MCF 10A (cell line): Measurements from ENCODE around the gene C15orf61. TPM values are rescaled to one million over a fixed set of nuclear protein-coding genes. Genes with fewer than 3 reads are reported as not detected.

Experiments used
- Bru-seq: library from RNA; stranded (reverse); fragments of 400-500 nt; gene quantifications from one replicate; lab custom pipeline; 2021; lab: Mats Ljungman, UMichigan
- BruChase-seq, 2 experiments: library from RNA; stranded (reverse); fragments of 400-500 nt; gene quantifications; one replicate each; lab custom pipeline; 2021; lab: Mats Ljungman, UMichigan
- BruUV-seq: library from RNA; stranded (reverse); fragments of 400-500 nt; replicated peaks from 2 replicates; lab custom pipeline; 2021; lab: Mats Ljungman, UMichigan
- CTCF ChIA-PET: fragments of 300-600 bp; sonication (Branson Sonifier 250); formaldehyde crosslinking; extraction: SDS; loops from one replicate; lab custom pipeline; 2021; ENCODE audit warnings: antibody characterized with exemption, inconsistent platforms; lab: Yijun Ruan, JAX
- POLR2A ChIA-PET: fragments of 300-600, 350-650 bp; sonication (Branson Sonifier 250); formaldehyde crosslinking; extraction: SDS; loops from one replicate; lab custom pipeline; 2020; ENCODE audit warnings: antibody characterized with exemption, inconsistent platforms; lab: Yijun Ruan, JAX
- DNase-seq: peaks from one replicate; pipeline ENCODE4 v3.0.0-alpha.2; 2018; ENCODE audit not compliant: unreplicated experiment
- H3K27ac Mint-ChIP-seq: one replicate; pipeline ENCODE4 v1.8.0; 2022; ENCODE audit warnings: mild to moderate bottlenecking, low read depth, mixed read lengths; ENCODE audit not compliant: unreplicated experiment
- H3K27me3 Mint-ChIP-seq: one replicate; pipeline ENCODE4 v1.8.0; 2022; ENCODE audit warnings: mixed read lengths; ENCODE audit not compliant: insufficient read depth, unreplicated experiment
- H3K36me3 Mint-ChIP-seq: one replicate; pipeline ENCODE4 v1.8.0; 2022; ENCODE audit warnings: mild to moderate bottlenecking, moderate library complexity, mixed read lengths; ENCODE audit not compliant: insufficient read depth, unreplicated experiment
- H3K4me1 Mint-ChIP-seq: one replicate; pipeline ENCODE4 v1.8.0; 2022; ENCODE audit warnings: mixed read lengths; ENCODE audit not compliant: insufficient read depth, unreplicated experiment
- H3K4me3 Mint-ChIP-seq: one replicate; pipeline ENCODE4 v1.8.0; 2022; ENCODE audit warnings: mild to moderate bottlenecking, moderate library complexity, mixed read lengths; ENCODE audit not compliant: unreplicated experiment
- H3K9me3 Mint-ChIP-seq: one replicate; pipeline ENCODE4 v1.8.0; 2022; ENCODE audit warnings: mixed read lengths; ENCODE audit not compliant: unreplicated experiment
- CTCF ChIP-seq: fragments of 200-600 bp; IDR thresholded peaks from one replicate; pipeline ENCODE4 v1.8.0; 2022; ENCODE audit warnings: antibody characterized with exemption, mild to moderate bottlenecking; ENCODE audit not compliant: unreplicated experiment
- intact Hi-C: fragments of 100-400 bp; cut with micrococcal nuclease; formaldehyde crosslinking; loops from 2 replicates; pipeline ENCODE4 v1.14.1; 2022
- long read RNA-seq: library from polyadenylated mRNA; stranded (forward); transcript quantifications from one replicate; pipeline ENCODE4 v2.0.0, GENCODE V29; 2022
- total RNA-seq: library from RNA; stranded (reverse); gene quantifications from 2 replicates; pipeline ENCODE4 v1.2.3, GENCODE V29; 2022

Gene C15orf61
- 7.9 and 10.5 TPM in 2 replicates for total RNA-seq
- percentile 89 among the genes with signal in this experiment for Bru-seq, nascent RNA
- percentile 54 among the genes with signal in this experiment for BruChase-seq, experiment 1, labeled RNA remaining after a 6-hour chase
- percentile 58 among the genes with signal in this experiment for BruChase-seq, experiment 2, labeled RNA remaining after a 2-hour chase
- long read RNA-seq, full-length matches to known transcripts = 72 of 76 reads
- long read RNA-seq, partial matches to known transcripts = 0 of 76 reads
- long read RNA-seq, other reads (novel, unspliced or antisense) = 4 of 76 reads

GRCh38 chr15:67521029-67521782 lies at the start of gene C15orf61:
Gene C15orf61, plus strand, starts transcription at chr15:67521131. Its CDS starts 118 bp downstream, at chr15:67521249.
- no peak for TF ChIP-seq CTCF
- Mint-ChIP-seq H3K36me3 (peaks cover 16% of the 10 kb centered on the region), H3K27ac (peak within 1 kb of the TSS; percentile 59), H3K4me1 (peaks cover 13% of the 10 kb centered on the region), H3K27me3 (no peaks in the 10 kb centered on the region), H3K9me3 (no peaks in the 10 kb centered on the region), H3K4me3 (peak within 1 kb of the TSS; percentile 74)
- no TSS peak for BruUV-seq
- intact Hi-C loops = loop anchor here (5.0 kb wide), 1 partner anchor 226 kb away; no protein-coding TSS in a partner anchor
- POLR2A ChIA-PET = interaction anchor here (0.6 to 5.0 kb wide), 27 partner anchors 9 to 758 kb away, joined by 3 to 91 read pairs (median 4); partner anchors contain the start of genes FEM1B and MAP2K5
- DNase-seq = peak; percentile 90
- CTCF ChIA-PET = interaction anchor here (0.5 to 1.2 kb wide), 3 partner anchors 11 to 59 kb away, joined by 3 to 5 read pairs (median 4); no protein-coding TSS in a partner anchor

GRCh38 chr15:67472957-67473356 lies 48.0 kb upstream of the C15orf61 start:
- intact Hi-C loops = no loop called here
- H3K4me3 Mint-ChIP-seq = no peak overlapping the region
- H3K27ac Mint-ChIP-seq = no peak overlapping the region
- H3K27me3 Mint-ChIP-seq = no peaks in the 10 kb centered on the region
- POLR2A ChIA-PET = no interaction called here
- CTCF ChIA-PET = interaction anchor here (0.6 kb wide), 1 partner anchor 357 kb away, joined by 3 read pairs; no protein-coding TSS in a partner anchor
- TF ChIP-seq CTCF = no peak
- no peaks in the 10 kb centered on the region for H3K9me3 Mint-ChIP-seq
- BruUV-seq = no TSS peak
- DNase-seq = no peak
- no peaks in the 10 kb centered on the region for H3K4me1 Mint-ChIP-seq
- no peaks in the 10 kb centered on the region for H3K36me3 Mint-ChIP-seq

- no peak for TF ChIP-seq CTCF
- no peak for DNase-seq
- Mint-ChIP-seq H3K4me1 (no peaks in the 10 kb centered on the region), H3K4me3 (no peak overlapping the region), H3K27me3 (no peaks in the 10 kb centered on the region), H3K36me3 (no peaks in the 10 kb centered on the region), H3K9me3 (no peaks in the 10 kb centered on the region), H3K27ac (no peak overlapping the region)
- CTCF ChIA-PET = interaction anchor here (0.6 to 0.8 kb wide), 2 partner anchors 298 to 350 kb away, joined by 3 read pairs; partner anchors contain the start of gene SKOR1
- no TSS peak for BruUV-seq
- intact Hi-C loops = no loop called here
- POLR2A ChIA-PET = no interaction called here
Measured at GRCh38 chr15:67474405-67475110, 46.4 kb upstream of the C15orf61 start.
